C4-2B (cell line): ENCODE measurements around the gene MATCAP1.

Experiments
- H3K27ac ChIP-seq: fragments of 450-650 bp; 2 replicates; pipeline ENCODE4 v1.5.1; 2017
- CTCF ChIP-seq: fragments of 450-650 bp; conservative IDR thresholded peaks from 2 replicates; pipeline ENCODE4 v1.5.1; 2017; ENCODE audit warnings: mild to moderate bottlenecking
- ZFX ChIP-seq: fragments of 450-650 bp; IDR thresholded peaks from 2 replicates; pipeline ENCODE4 v1.6.1; 2017

MATCAP1 gene

DNA sequence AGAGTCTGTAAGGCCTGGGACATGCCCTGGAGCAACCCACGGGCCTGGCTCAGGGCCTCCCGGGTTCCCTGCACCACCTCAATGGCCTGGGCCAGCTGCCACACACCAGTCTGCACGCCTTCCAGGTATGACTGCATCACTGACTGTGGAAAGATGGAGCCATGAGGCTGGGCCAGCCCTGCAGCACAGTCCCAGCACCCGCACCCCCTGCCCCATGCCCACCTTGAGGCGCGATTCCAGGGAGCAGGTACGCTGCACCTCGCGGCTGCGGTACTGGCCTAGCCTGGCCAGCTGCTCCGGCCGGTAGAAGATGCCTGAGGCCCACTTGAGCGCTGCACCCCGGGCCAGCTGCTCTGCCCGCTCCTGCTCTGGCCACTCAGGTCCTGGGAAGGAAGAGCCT lies 5.0 kb upstream of the MATCAP1 start:
- H3K27ac ChIP-seq, result no peak overlapping the region
- no peak for TF ChIP-seq ZFX
- TF ChIP-seq CTCF, result no peak

DNA sequence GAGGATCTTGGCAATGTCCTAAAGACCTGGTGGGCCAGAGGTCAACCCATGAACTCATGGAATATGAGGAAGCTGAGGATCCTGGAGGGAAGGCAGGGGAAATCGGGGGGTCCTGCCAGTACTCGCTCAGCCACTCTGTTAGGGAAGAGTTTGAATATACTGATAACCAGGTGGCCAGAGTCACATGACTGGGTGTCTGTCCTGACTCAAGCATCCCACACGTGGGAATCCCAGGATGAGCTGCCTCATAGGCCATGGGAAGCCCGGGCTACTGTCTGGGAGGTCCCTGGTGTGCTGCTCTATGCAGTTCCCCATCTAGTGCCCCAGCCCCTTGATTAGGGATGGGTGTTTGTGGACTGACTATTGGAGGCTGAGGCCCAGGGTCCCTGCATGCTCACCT lies 4.6 kb upstream of the MATCAP1 start:
- TF ChIP-seq ZFX, result no peak
- no peak for TF ChIP-seq CTCF
- H3K27ac ChIP-seq, result no peak overlapping the region

DNA sequence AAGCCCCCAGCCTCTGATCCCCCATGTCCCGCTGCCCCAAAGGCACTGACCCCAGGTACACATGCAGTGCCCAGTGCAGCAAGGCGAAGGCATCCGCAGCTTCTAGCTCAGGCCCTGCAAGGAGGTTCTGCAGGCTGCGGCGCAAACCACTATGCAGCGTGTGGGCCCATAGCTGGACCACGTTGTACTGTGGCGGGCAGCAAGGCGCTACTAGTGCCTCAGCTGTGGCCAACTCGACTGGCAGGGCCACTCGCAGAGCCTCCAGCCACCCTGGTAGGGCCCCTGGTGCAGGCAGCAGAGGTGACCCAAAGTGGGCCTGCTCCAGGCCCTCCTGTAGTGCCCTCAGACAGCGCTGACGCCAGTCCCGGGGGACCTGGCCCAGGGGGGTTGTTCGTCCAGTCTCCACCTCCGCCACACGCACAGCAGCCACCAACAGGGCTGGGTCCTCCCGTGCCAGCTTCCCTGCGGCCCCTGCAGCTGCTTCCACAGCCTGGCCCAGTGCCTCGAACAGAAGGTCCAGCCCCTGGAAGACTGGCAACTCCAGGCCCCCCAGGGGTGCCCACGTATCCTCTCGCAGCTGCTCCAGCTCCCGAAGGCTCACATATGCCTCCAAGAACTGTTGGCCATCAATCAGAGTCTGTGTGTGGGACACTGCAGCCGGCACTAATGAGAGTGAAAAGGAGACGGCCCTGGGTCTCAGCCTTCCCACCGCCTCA lies 3.6 kb upstream of the MATCAP1 start:
- no peak for TF ChIP-seq CTCF
- TF ChIP-seq ZFX, result no peak
- no peak overlapping the region for H3K27ac ChIP-seq

- TF ChIP-seq ZFX, result no peak
- TF ChIP-seq CTCF, result no peak
- no peak overlapping the region for H3K27ac ChIP-seq
These were observed 2.8 kb upstream of the MATCAP1 start for GRCh38 chr16:67186550-67186950.

- H3K27ac ChIP-seq, result no peak overlapping the region
- TF ChIP-seq CTCF (no peak; the same call in 1 of the 2 replicates), ZFX (no peak)
These were observed 1.9 kb upstream of the MATCAP1 start for GRCh38 chr16:67185651-67186134.

GRCh38 chr16:67184995-67185650 lies 1.4 kb upstream of the MATCAP1 start:
- peak overlapping the region; percentile 91 for H3K27ac ChIP-seq
- no peak for TF ChIP-seq ZFX
- peak; percentile 75 for TF ChIP-seq CTCF

- TF ChIP-seq CTCF (no peak), ZFX (no peak)
- H3K27ac ChIP-seq, result peak overlapping the region; percentile 91
These were observed 761 bp upstream of the MATCAP1 start for GRCh38 chr16:67184453-67184994.
